Loucy (cell line): ENCODE data around the gene FOXA2.

Experiments
- H2AFZ ChIP-seq: fragments of 200-600 bp; sonication (generic); 2 replicates; pipeline ENCODE4 v1.6.0; 2016; ENCODE audit warnings: antibody characterized with exemption, mild to moderate bottlenecking, low read length, moderate library complexity
- H3F3A ChIP-seq: fragments of 200-600 bp; 2 replicates; pipeline ENCODE4 v1.6.0; 2016; ENCODE audit warnings: antibody characterized with exemption, low read depth, mild to moderate bottlenecking
- H3K27me3 ChIP-seq: fragments of 200-600 bp; sonication (generic); 2 replicates; pipeline ENCODE4 v1.6.1; 2014; ENCODE audit warnings: low read length, mild to moderate bottlenecking; ENCODE audit not compliant: insufficient read depth, poor library complexity, severe bottlenecking
- H3K36me3 ChIP-seq: fragments of 200-600 bp; sonication (generic); 2 replicates; pipeline ENCODE4 v1.6.1; 2016; ENCODE audit warnings: low read length; ENCODE audit not compliant: insufficient read depth
- H3K4me1 ChIP-seq: fragments of 200-600 bp; sonication (generic); 2 replicates; pipeline ENCODE4 v1.5.1; 2014; ENCODE audit warnings: low read length, mild to moderate bottlenecking; ENCODE audit not compliant: insufficient read depth, poor library complexity, severe bottlenecking
- H3K4me2 ChIP-seq: fragments of 200-600 bp; sonication (generic); 2 replicates; pipeline ENCODE4 v1.6.0; 2014; ENCODE audit warnings: antibody characterized with exemption, low read length, low read depth, mild to moderate bottlenecking; ENCODE audit not compliant: poor library complexity, severe bottlenecking
- H3K4me3 ChIP-seq: fragments of 200-600 bp; sonication (generic); 2 replicates; pipeline ENCODE4 v1.5.1; 2014; ENCODE audit warnings: low read length, mild to moderate bottlenecking, mixed read lengths; ENCODE audit not compliant: poor library complexity, severe bottlenecking
- H3K79me2 ChIP-seq: fragments of 200-600 bp; sonication (generic); 2 replicates; pipeline ENCODE4 v1.6.1; 2014; ENCODE audit warnings: low read length; ENCODE audit not compliant: insufficient read depth
- H3K9ac ChIP-seq: fragments of 200-600 bp; sonication (generic); 2 replicates; pipeline ENCODE4 v1.6.0; 2014; ENCODE audit warnings: mild to moderate bottlenecking, low read depth, low read length, moderate library complexity; ENCODE audit not compliant: poor library complexity, severe bottlenecking
- H3K9me2 ChIP-seq: fragments of 200-600 bp; sonication (generic); replicated peaks from 2 replicates; pipeline ENCODE4 v1.6.1; 2016; ENCODE audit warnings: low read depth, low read length, mixed read lengths
- H3K9me3 ChIP-seq: fragments of 200-600 bp; sonication (generic); 2 replicates; pipeline ENCODE4 v1.6.1; 2014; ENCODE audit warnings: mild to moderate bottlenecking, antibody characterized with exemption, low read length, low read depth; ENCODE audit not compliant: insufficient read depth
- H4K20me1 ChIP-seq: fragments of 200-600 bp; sonication (generic); 2 replicates; pipeline ENCODE4 v1.6.0; 2014; ENCODE audit warnings: antibody characterized with exemption, low read length, mild to moderate bottlenecking; ENCODE audit not compliant: insufficient read depth, poor library complexity, severe bottlenecking
- EZH2phosphoT487 ChIP-seq: fragments of 200-600 bp; IDR thresholded peaks from 2 replicates; pipeline ENCODE4 v1.6.1; 2018; ENCODE audit warnings: antibody characterized with exemption, mild to moderate bottlenecking, moderate library complexity, borderline replicate concordance
- TF ChIP-seq, protein P1 (sequence below): fragments of 200-600 bp; sonication (generic); conservative IDR thresholded peaks from 2 replicates; pipeline ENCODE4 v1.5.1; 2014; ENCODE audit warnings: mild to moderate bottlenecking, antibody characterized with exemption, low read length

FOXA2 gene

DNA sequence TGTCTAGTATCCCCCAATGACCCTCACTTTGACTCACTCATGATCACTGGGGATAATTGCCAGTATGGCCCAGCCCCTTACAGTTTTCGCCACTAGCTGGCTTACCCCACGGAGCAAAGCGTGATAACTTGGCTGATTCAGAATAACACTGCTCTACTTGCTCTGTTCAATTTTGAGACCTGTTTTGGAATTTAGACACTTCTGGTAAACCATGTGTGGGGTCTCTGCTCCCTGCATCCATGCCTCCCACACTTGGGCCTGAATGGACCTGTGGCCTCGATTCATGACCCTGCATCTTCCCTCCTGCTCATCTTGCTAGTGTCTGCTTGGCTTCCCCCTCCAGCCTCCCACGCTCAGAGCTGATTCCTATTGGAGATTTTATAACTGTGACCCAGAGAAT, 48.9 kb downstream of the FOXA2 start:
- Histone ChIP-seq H3K36me3 (no peaks in the 10 kb centered on the region), H3K9me2 (no peaks in the 10 kb centered on the region), H3K9me3 (no peaks in the 10 kb centered on the region), H3K79me2 (no peaks in the 10 kb centered on the region), H3F3A (no peaks in the 10 kb centered on the region), H3K4me2 (no peak overlapping the region), H3K27me3 (no peaks in the 10 kb centered on the region), H3K9ac (no peak overlapping the region), H4K20me1 (no peaks in the 10 kb centered on the region), H3K4me1 (no peaks in the 10 kb centered on the region), H2AFZ (no peak overlapping the region), H3K4me3 (no peak overlapping the region)
- TF ChIP-seq EZH2phosphoT487: no peak
- TF ChIP-seq, protein P1, sequence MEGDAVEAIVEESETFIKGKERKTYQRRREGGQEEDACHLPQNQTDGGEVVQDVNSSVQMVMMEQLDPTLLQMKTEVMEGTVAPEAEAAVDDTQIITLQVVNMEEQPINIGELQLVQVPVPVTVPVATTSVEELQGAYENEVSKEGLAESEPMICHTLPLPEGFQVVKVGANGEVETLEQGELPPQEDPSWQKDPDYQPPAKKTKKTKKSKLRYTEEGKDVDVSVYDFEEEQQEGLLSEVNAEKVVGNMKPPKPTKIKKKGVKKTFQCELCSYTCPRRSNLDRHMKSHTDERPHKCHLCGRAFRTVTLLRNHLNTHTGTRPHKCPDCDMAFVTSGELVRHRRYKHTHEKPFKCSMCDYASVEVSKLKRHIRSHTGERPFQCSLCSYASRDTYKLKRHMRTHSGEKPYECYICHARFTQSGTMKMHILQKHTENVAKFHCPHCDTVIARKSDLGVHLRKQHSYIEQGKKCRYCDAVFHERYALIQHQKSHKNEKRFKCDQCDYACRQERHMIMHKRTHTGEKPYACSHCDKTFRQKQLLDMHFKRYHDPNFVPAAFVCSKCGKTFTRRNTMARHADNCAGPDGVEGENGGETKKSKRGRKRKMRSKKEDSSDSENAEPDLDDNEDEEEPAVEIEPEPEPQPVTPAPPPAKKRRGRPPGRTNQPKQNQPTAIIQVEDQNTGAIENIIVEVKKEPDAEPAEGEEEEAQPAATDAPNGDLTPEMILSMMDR: no peak

DNA sequence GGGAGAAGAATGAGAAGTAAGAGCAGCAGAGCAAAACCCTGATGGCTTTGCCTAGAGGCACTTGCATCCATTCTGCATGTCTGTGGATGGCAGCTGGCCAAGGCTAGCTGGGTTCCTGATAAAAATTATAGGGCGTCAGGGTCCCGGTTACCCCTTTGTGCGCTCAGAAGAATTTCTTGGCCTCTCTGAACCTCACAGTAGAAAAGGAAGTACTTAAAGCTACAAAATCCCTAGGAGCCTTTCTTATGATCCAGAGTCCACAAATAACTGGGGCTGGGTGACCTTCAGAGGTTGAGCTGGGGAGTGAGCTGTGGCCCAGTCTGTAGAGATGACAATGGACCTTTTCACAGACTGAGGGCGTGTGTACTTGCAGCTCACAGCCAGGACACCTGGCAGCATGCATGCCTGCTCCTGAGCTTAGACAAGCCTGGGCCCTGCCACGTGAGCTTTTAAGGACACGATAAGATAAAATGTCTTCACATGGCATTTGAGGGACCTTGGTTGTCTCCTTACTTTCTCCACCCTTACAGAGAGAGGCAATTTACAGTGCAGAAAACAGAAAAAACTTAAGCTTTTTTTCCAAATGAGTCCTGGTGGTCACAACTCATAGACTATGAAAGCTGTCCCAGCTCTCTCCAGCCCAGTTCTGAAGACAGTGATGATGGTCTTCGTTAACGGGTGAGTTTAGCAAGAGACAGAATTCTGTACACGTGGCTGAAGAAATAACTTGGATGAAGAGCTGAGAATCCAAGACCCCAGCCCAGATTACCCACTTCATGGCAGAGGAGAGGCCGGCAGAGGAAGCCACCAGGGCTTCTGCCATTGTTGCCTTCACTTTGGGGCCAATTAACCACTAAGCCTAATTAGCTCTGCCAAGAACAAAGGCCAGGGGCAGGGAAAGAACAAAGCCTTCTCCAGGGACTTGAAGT, 50.3 kb downstream of the FOXA2 start:
- no peak overlapping the region for H3K9ac ChIP-seq
- H3K4me2 ChIP-seq: no peak overlapping the region
- H3K4me3 ChIP-seq: no peak overlapping the region
- H4K20me1 ChIP-seq: no peaks in the 10 kb centered on the region
- no peaks in the 10 kb centered on the region for H3K27me3 ChIP-seq
- TF ChIP-seq, protein P1: no peak
- H3K4me1 ChIP-seq: no peaks in the 10 kb centered on the region
- H3K36me3 ChIP-seq: no peaks in the 10 kb centered on the region
- no peaks in the 10 kb centered on the region for H3K9me2 ChIP-seq
- H3K9me3 ChIP-seq: no peaks in the 10 kb centered on the region
- no peak overlapping the region for H2AFZ ChIP-seq
- no peaks in the 10 kb centered on the region for H3K79me2 ChIP-seq
- no peaks in the 10 kb centered on the region for H3F3A ChIP-seq

DNA sequence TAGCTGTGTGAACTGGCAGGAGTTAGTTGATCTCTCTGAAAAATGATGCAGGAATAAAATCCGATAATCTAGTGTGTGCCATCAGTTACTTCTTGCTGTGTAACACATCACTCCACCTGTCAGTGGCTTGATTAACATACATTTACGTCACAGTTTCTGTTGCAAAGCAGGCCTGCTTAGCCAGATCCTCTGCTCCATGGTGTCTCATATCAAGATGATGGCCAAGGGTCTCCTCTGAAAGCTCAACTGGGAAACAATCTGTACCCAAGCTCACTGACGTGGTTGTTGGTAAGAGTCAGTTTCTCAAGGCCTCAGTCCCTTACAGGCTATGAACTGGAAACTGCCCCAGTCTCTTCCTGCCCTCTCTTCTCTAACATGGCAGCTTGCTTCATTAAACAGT, 51.8 kb downstream of the FOXA2 start:
- no peak overlapping the region for H3K4me3 ChIP-seq
- no peaks in the 10 kb centered on the region for H3K9me3 ChIP-seq
- no peaks in the 10 kb centered on the region for H3K9me2 ChIP-seq
- no peak overlapping the region for H3K4me2 ChIP-seq
- H3K36me3 ChIP-seq: no peaks in the 10 kb centered on the region
- no peaks in the 10 kb centered on the region for H3F3A ChIP-seq
- H3K79me2 ChIP-seq: no peaks in the 10 kb centered on the region
- TF ChIP-seq, protein P1: no peak
- TF ChIP-seq EZH2phosphoT487: no peak
- no peaks in the 10 kb centered on the region for H4K20me1 ChIP-seq
- H2AFZ ChIP-seq: no peak overlapping the region
- no peak overlapping the region for H3K9ac ChIP-seq
- no peaks in the 10 kb centered on the region for H3K4me1 ChIP-seq
- no peaks in the 10 kb centered on the region for H3K27me3 ChIP-seq
